T-helper 22 cell (primary cell): ENCODE results near the gene TUBB8.
"Not testable (repeated sequence)": the region's sequence is repeated elsewhere in the genome, so short reads cannot be mapped to it uniquely, and the experiment has no call there.

ENCODE experiments used
- DNase-seq: peaks from one replicate; pipeline ENCODE4 v3.0.0-alpha.2; 2020; ENCODE audit warnings: low read depth

The TUBB8 gene

DNA sequence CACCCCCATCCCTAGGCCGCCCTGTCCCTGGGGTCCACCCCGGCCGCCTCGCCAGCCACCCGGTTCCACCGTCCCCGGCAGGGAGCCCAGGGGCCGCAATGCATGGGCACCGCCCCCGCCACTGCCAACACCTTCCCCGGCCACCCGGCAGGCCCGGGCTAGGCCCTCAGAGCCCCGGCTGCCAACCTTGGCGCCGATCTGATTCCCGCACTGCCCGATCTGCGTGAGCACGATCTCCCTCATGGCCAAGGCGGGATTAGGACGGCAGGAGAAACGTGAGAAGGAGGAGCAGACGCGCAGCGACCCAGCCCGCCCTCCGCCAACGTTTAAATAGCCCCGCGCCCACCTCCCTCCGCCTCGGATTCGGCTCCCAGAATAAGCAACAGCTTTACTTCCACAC is at the start of gene TUBB8:
Gene TUBB8, minus strand, starts transcription at position 301 of the 400 bp plus-strand sequence. Its CDS starts 58 bp downstream, at position 243.
- no peak for DNase-seq

DNA sequence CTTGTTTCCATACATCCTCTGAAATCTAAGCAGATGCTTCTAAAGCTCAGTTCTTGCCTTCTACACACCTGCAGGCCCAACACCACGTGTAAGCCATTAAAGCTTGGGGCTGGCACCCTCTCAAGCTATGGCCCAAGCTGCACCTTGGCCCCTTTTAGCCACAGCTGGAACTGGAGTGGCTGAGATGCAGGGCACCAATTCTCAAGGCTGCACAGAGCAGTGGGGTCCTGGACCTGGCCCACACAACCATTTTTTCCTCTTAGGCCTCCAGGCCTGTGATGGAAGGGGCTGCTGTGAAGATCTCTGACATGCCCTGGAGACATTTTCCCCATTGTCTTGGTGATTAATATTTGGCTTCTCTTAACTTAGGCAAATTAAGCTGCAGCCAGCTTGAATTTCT is 47.4 kb upstream of the TUBB8 start:
- DNase-seq: no peak

DNA sequence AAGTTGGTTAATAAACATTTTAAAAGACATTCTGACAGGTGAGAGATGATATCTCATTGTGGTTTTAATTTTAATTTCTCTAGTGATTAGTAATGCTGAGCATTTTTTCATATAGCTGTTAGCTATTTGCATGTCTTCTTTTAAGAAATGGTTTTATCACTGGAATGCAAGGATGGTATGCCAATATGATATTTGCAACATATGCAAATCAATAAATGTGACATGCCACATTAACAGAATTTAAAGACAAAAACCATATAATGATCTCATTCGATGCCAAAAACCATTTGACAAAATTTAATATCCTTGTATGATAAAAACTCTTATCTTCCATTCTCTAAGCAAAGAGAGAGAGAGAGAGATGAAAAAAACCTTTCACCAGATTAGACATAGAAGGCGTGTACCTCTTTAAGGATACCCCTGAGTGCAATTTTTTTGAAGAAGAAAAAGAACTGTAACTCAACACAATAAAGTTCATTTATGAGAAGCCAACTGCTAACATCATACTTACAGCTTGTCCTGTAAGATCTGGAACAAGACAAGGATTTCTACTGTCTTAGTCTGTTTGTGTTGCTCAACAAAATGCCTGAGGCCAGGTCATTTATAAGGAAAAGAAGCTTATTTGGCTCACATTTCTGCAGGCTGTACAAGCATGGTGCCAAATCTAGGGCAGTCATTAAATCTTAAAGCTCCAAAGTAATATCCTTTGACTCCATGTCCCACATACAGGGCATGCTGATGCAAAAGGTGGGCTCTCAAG is 46.4 kb upstream of the TUBB8 start:
- DNase-seq: no peak

DNA sequence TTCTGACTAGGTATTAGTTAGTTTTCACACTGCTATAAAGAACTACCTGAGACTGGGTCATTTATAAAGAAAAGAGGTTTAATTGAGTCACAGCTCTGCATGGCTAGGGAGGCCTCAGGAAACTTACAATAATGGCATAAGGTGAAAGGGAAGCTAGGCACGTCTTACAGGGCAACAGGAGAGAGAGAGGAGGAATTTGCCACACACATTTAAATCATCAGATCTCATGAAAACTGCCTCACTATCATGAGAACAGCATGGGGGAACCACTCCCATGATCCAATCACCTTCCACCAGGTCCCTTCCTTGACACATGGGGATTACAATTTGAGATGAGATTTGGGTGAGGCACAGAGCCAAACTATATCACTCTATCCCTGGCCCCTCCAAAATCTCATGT is 45.5 kb upstream of the TUBB8 start:
- DNase-seq: no peak

DNA sequence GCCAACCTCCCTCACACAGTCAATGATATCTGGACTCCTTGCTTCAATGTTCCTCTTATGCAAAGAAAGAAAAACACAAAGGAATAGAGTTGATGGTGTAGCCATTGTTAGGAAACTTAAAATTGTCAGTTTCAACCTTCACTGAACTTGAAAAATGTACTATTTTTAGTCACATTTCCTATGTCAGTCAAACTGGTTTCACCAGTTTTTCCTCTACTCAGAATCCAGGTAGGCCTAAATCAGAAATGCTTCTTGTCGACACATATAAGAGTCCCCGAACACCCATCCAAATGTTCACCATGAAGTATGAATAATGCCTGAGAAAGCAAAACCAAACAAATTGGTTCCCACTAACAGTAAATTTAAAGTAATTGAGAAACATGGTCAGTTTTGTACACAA is 43.8 kb upstream of the TUBB8 start:
- no peak for DNase-seq

DNA sequence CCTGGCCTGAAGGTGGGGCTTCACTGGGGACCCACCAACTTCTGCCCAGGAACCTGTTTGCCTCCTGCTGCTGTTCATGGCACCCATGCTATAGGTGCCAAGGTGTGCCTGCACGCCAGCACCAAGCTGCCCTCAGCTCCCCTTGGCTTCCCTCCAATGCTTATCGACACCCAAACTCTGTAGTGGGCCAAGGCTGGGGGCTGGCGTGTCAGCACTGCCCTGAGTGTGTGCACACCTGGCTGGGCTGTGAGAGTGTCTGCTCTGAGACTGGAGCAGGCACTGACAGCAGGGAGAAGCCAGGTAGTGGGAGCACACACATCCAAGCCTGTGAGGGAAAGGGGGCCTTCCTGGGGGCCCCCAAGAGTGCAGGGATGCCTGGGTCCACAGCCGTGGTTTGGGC is 43.1 kb upstream of the TUBB8 start:
- DNase-seq: no peak

DNA sequence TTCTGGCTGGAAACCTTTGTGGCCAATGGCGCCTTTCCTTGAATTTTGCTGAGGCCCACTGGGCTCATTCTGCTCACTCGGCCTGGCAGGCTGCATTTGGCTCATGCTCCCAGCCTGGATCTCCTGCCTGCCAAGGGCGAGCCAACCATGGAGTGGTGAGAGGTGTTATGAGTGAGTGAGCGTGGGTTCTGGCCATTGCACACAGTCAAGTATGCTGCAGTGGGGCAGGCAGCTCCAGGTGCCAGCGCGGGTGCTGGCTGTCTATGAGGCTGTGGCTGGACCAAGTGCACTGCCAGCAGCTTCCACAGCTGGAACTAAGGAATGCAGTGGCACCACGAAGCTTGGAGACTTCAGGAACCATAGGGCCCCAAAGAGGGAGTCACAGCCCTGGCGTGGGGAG is 42.2 kb upstream of the TUBB8 start:
- DNase-seq: no peak

DNA sequence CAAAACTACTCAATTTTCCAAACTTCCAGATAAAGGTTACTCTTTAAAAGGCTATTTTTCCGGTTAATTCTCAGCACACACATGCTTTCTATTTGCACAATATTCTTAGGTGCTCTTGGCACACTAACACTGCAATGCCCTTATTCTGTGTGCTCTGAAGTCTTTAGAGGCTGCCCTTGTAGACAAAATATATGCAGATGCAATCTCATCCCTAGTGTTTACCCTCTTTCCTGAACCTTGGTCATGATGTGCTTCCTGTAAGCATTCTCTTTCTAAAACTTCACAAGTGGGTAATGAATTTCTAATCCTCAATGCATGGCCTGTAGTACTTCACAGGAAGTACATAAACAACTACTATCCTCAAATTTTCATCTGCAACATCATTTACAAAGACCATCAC is 41.1 kb upstream of the TUBB8 start:
- DNase-seq: no peak

DNA sequence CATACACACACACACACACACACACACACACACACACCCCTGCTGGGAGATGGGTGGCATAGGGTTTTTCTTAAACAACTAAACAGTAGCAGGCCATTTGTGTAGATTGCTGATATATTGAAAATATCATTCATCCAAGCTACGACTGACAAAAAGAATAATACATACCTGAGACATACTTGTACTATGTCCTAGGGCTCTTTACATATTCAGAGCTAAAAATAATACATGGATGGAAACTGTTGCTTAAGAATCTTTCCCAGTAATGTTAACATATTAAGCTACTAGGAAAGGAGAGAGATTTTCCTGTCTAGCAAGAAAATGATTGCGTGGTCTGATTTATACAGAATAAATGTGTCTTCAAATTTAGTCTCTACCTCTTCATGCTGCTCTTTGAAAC is 40.2 kb upstream of the TUBB8 start:
- DNase-seq: no peak

DNA sequence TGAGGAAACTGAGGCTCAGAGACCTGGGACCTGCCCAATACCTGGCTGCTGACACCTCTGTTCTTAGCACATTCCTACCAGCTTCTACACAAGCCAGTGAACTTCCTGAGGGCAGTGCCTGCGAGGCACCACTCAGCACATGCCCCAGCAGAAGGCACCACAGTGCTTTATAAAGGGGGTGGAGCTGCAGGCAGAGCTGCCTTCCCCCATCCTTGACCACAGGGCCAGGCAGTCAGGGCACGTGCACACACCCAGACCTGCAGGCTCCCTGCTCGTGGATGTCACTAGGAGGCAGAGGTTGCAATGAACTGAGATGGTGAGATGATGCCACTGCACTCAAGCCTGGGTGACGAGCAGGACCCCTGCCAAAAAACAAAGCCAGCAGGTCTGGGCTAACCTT is 39.2 kb upstream of the TUBB8 start:
- no peak for DNase-seq

DNA sequence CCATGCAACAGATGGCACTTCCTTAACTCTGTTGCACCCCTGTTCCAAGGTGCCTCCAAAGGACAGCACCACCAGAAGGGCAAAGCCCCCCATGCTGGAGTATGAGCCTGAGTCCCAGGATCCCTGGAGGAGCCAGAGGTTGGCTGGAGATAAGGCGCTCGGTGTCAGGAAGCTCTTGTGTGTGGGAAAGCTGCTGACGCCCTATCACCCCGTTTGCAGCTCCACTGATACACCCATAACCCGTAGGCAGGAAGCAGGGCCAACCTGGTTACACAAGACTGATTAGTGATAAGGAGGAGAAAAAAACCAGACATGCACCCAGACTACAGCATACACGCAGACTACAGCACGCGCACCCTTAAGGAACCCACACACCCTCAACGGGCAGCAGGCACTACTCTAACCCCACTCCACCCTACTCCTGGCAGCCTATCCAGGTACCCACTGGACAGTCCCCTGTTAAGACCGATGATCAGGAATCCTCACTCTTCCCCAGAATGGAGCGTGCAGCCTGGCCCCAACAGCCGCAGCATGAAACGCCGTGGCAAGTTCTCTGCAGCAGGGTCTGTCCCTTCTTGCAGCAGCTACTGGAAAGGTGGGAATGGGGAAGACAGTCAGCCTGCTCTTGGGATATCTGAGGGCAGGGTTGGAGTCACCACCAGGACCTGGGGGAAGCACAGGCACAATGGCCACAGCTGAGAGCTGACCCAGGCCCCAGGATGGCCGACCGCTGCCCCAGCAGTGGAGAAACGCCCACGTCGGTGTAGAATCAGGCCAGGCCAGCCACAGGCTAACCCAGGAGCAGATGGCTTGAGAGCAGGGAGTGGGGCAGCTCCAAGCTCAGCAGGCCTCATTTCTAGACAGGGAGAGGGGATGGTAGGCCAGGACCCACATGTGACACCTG is 38.3 kb upstream of the TUBB8 start:
- DNase-seq: no peak

DNA sequence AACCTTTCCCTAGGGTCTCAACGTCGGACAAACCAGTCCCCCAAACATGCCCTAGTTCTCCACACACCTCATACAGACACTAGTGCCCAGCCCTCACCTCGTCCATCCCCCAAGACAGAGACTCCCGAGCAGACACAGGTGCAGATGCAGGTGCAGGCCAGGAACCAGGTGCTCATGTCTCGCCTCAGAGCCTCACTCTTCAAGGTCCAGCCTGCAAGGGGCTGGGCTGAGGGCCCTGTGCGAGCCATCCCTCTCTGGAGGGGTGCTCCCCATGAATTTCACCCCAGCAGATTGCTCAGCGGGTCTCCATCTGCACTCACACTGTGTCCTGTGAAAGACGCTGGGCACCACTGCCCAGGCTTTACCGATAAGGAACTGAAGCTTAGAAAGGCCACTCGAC is 36.9 kb upstream of the TUBB8 start:
- DNase-seq: no peak

DNA sequence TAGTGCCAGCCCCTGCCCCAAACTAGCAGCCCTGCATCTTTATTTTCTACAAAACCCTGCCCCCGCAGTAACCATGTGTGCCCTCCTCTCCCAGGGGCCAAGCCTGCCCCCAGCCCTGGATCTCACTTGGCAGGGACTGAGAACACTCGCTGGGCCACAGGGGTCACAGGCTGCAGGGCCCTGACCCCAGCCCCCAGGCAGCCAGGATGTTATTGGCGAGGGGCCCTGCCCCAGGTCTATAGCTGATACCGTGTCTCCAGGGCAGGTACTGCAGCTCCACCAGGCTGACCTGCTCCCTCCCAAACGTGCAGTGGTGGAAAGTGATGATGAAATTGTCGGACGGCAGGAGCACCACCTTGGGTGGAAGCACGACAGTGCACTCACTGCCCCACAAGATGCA is 35.9 kb upstream of the TUBB8 start:
- DNase-seq: no peak

DNA sequence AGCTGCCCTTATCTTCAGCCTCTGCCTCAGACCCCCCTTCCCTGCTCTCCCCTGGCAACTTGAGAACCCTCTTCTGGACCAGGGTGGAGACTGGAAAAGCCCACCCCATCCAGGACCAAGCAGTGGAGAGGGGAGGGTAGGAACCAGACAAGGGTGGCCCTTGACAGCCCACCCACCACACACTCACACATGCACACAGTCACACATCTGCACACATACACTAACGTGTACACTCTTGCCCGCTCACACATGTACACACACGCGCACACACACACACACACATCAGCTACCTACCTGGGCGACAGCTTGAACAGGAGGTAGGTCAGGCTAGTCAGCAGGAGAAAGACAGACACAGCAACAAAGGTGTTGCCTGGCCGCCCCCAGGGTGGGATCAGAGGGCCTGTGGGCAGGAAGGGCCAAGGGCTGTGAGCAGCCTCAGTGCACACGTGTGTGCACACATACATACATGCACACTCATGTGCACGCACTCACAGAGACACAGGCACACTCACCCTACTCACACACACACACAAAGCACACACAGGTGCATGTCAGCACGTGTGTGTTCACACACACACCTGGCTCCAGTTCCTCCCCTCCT is 34.9 kb upstream of the TUBB8 start:
- DNase-seq: no peak

DNA sequence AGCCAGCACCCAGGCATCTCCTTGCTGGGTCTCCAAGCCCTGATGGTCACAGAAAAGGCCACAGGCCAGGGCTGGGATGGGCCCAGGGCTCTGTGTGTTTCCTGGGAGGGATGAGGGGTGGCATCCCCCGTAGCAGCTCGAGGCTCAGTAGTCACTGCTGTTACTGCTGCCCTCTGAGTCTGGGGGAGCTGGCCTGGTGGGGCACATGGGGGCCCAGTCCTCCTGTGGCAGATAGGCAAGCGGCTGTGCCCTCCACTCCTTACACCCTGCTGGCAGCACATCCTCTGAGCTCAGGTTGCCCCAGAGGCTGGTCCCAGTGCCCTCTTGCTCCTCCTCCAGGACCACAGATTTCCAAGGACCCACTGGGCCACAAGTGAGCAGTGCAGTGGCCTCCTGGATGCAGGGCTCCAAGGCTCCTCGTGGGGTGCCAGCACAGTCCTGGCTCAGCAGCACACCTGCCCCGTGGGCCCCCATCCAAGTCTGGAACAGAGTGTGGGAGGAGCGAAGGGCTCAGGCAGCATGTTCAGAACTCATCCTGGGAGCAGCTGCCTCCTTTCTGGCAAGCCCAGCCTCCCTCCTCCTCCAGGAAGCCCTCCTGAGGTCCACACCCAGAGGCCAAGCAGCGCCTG is 31.5 kb upstream of the TUBB8 start:
- DNase-seq: no peak

DNA sequence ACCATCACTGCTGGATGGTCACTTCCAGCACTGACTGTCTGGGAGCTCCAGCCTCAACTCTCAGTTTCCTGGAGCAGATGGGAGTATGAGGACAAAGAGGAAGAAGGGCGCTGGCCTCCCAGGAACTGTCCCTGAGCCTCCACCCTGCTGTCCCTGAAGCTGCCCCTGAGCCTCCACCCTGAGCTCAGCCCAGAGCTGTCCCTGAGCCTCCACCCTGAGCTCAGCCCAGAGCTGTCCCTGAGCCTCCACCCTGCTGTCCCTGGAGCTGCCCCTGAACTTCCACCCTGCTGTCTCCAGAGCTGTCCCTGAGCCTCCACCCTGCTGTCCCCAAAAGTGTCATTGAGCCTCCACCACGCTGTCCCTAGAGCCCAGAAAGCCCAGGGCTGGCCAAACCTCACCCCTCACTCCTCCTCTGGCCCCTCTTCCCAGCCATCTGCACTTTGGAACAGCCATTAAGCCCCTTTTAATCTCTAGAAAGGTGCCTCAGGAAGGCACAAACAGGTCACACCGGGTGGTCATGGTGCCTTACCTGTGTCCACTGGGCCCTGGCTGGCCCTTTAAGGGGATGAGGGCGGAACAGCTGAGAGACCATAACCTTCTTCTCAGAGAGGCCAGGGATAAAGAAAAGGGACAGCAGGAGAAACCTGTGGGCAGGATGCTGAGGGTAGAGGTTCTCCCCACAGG is 30.6 kb upstream of the TUBB8 start:
- no peak for DNase-seq

DNA sequence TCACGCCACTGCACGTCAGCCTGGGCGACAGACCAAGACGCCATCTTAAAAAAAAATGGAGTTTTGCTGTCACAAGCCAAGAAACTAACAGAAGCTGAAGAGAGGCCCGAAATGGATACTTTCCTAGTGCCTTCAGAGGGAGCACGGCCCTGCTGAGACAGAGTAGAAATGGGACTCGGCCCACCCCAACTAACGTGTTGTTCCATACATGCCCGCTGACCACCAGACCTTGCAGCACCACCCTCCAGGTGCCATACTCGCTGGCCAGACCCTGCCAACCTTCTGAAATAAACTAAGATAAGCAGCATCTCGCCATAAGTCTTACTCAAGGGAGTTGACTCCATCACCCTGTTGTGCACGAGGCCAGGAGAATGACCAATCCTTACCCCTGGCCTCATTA is 29.5 kb upstream of the TUBB8 start:
- DNase-seq: no peak

DNA sequence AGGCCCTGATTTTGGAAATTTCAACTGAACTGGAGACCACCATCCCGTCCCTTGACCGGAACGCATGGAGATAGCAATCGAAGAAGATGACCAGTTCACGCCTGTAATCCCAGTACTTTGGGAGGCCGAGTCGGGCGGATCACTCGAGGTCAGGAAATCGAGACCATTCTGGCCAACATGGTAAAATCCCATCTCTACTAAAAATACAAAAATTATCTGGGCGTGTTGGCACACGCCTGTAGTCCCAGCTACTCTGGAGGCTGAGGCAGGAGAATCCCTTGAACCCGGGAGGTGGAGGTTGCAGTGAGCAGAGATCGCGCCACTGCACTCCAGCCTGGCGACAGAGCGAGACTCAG is 25.1 kb upstream of the TUBB8 start:
- not testable (repeated sequence) for DNase-seq

DNA sequence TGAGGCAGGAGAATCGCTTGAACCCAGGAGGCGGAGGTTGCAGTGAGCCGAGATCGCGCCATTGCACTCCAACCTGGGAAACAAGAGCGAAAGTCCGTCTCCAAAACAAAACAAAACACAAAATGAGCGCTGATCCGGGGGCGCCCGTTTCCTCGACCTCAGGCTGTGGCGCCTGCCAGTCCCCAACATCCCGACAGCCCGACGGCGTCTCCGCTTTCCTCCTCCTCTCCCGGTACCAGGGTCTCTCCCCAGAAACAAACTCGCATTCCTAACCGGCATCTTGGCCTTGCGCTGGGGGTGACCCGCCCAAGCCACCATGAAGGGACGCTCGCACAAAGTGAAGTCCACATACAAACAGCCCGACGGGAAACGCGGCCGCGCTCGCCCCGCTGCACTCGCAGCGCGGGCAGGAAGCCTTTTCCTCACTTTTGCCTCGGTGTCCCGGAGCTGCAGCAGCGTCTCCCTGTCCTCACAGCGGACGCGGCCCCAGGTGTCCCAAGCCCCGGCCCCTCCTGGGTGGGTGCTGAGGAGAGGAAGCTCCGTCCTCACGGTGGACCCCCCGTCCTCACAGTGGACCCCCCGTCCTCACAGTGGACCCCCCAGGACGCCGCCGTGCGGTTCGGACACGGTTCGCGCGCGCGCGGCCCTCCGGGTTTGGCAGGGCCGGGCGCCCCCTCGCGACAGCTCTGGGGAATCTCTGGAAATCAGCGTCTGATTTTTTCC is 24.6 kb upstream of the TUBB8 start:
- DNase-seq: not testable (repeated sequence)

DNA sequence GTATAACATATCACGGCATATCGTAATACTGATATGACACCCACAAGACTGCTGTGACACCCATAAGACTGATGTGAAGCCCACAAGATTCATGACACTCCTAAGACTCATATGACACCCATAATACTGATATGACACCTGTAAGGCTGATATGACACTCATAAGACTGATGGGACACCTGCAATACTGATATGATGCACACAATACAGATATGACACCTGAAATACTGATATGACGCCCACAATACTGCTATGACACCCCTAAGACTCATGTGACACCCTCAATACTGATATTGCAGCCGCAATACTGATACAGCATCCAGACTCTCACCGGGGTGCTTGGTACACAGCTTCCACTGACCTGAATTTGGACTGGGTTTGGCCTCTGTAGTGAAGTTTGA is 19.1 kb upstream of the TUBB8 start:
- not testable (repeated sequence) for DNase-seq

DNA sequence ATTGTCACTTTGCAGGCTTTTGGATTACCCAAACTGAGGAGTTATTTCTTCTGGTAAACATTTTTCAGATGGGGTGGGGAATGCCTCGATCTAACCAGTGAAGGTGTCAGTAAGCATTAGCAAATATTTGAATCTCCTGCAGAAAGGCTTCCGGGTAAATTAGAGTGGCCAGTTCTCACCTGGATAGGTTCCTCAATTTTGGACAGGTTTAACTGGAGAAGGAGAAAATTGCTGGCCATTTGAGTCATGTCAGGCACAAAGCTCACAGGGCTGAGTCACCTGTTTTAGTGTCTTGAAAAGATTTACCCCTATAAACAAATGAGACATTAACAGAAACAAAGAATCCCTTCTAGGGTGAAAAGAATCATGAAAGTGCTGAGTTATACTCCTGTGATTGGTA is 830 bp upstream of the TUBB8 start:
- not testable (repeated sequence) for DNase-seq
